IPS-18a (cell line): ENCODE data around the gene DLG2.

Experiments used
- H3K27ac ChIP-seq: one replicate; pipeline ENCODE4 v1.5.1; 2013; ENCODE audit warnings: low read length
- H3K27me3 ChIP-seq: one replicate; pipeline ENCODE4 v1.6.1; 2013; ENCODE audit warnings: mild to moderate bottlenecking, low read length; ENCODE audit not compliant: control insufficient read depth, insufficient read depth
- H3K36me3 ChIP-seq: one replicate; pipeline ENCODE4 v1.6.1; 2013; ENCODE audit warnings: low read depth, low read length; ENCODE audit not compliant: control insufficient read depth
- H3K4me1 ChIP-seq: one replicate; pipeline ENCODE4 v1.6.1; 2013; ENCODE audit warnings: low read depth, low read length; ENCODE audit not compliant: control insufficient read depth
- H3K4me3 ChIP-seq: one replicate; pipeline ENCODE4 v1.5.1; 2013; ENCODE audit warnings: low read length
- H3K9ac ChIP-seq: one replicate; pipeline ENCODE4 v1.6.1; 2013; ENCODE audit warnings: mild to moderate bottlenecking, low read length, moderate library complexity
- H3K9me3 ChIP-seq: one replicate; pipeline ENCODE4 v1.6.1; 2013; ENCODE audit warnings: low read depth, low read length; ENCODE audit not compliant: control insufficient read depth

The DLG2 gene

GRCh38 chr11:84819537-84819936, 807.6 kb downstream of the DLG2 start:
- Histone ChIP-seq H3K27me3 (no peaks in the 10 kb centered on the region), H3K27ac (no peak overlapping the region), H3K36me3 (no peaks in the 10 kb centered on the region), H3K9ac (no peak overlapping the region), H3K4me3 (no peak overlapping the region), H3K9me3 (no peaks in the 10 kb centered on the region), H3K4me1 (no peaks in the 10 kb centered on the region)

GRCh38 chr11:84819128-84819527, 808.0 kb downstream of the DLG2 start:
- Histone ChIP-seq H3K9me3 (no peaks in the 10 kb centered on the region), H3K9ac (no peak overlapping the region), H3K4me1 (no peaks in the 10 kb centered on the region), H3K27ac (no peak overlapping the region), H3K36me3 (no peaks in the 10 kb centered on the region), H3K27me3 (no peaks in the 10 kb centered on the region), H3K4me3 (no peak overlapping the region)

- no peaks in the 10 kb centered on the region for H3K4me1 ChIP-seq
- no peaks in the 10 kb centered on the region for H3K36me3 ChIP-seq
- no peaks in the 10 kb centered on the region for H3K27me3 ChIP-seq
- H3K9me3 ChIP-seq: no peaks in the 10 kb centered on the region
- no peak overlapping the region for H3K27ac ChIP-seq
- no peak overlapping the region for H3K9ac ChIP-seq
- H3K4me3 ChIP-seq: no peak overlapping the region
These were observed 809.1 kb downstream of the DLG2 start for GRCh38 chr11:84817998-84818397.

- H3K9ac ChIP-seq: no peak overlapping the region
- H3K4me3 ChIP-seq: no peak overlapping the region
- no peak overlapping the region for H3K27ac ChIP-seq
- H3K9me3 ChIP-seq: no peaks in the 10 kb centered on the region
- no peaks in the 10 kb centered on the region for H3K36me3 ChIP-seq
- peaks cover 14% of the 10 kb centered on the region for H3K4me1 ChIP-seq
- no peaks in the 10 kb centered on the region for H3K27me3 ChIP-seq
These were observed 814.6 kb downstream of the DLG2 start for GRCh38 chr11:84812471-84812969.

- Histone ChIP-seq H3K27ac (no peak overlapping the region), H3K36me3 (no peaks in the 10 kb centered on the region), H3K9ac (no peak overlapping the region), H3K9me3 (no peaks in the 10 kb centered on the region), H3K4me3 (no peak overlapping the region), H3K4me1 (peaks cover 14% of the 10 kb centered on the region), H3K27me3 (no peaks in the 10 kb centered on the region)
These were observed 820.8 kb downstream of the DLG2 start for GRCh38 chr11:84806354-84806753.

- H3K27ac ChIP-seq: no peak overlapping the region
- H3K9ac ChIP-seq: no peak overlapping the region
- H3K4me3 ChIP-seq: no peak overlapping the region
- no peaks in the 10 kb centered on the region for H3K9me3 ChIP-seq
- H3K27me3 ChIP-seq: no peaks in the 10 kb centered on the region
- no peaks in the 10 kb centered on the region for H3K36me3 ChIP-seq
- H3K4me1 ChIP-seq: no peaks in the 10 kb centered on the region
These were observed 823.1 kb downstream of the DLG2 start for GRCh38 chr11:84804041-84804440.

GRCh38 chr11:84800755-84801346, 826.3 kb downstream of the DLG2 start:
- H3K9me3 ChIP-seq: no peaks in the 10 kb centered on the region
- H3K4me1 ChIP-seq: no peaks in the 10 kb centered on the region
- H3K27ac ChIP-seq: no peak overlapping the region
- no peak overlapping the region for H3K4me3 ChIP-seq
- no peaks in the 10 kb centered on the region for H3K36me3 ChIP-seq
- no peaks in the 10 kb centered on the region for H3K27me3 ChIP-seq
- no peak overlapping the region for H3K9ac ChIP-seq

- H3K27me3 ChIP-seq: no peaks in the 10 kb centered on the region
- H3K4me1 ChIP-seq: no peaks in the 10 kb centered on the region
- no peak overlapping the region for H3K9ac ChIP-seq
These were observed 828.0 kb downstream of the DLG2 start for GRCh38 chr11:84799112-84799511.

GRCh38 chr11:84795698-84796097, 831.4 kb downstream of the DLG2 start:
- H3K4me3 ChIP-seq: no peak overlapping the region
- H3K36me3 ChIP-seq: no peaks in the 10 kb centered on the region
- no peaks in the 10 kb centered on the region for H3K9me3 ChIP-seq
- H3K27ac ChIP-seq: no peak overlapping the region
- no peaks in the 10 kb centered on the region for H3K4me1 ChIP-seq
- H3K9ac ChIP-seq: no peak overlapping the region
- no peaks in the 10 kb centered on the region for H3K27me3 ChIP-seq

More at GRCh38 chr11:84799112-84799511, 828.0 kb downstream of the DLG2 start:
- Histone ChIP-seq H3K27ac (no peak overlapping the region), H3K36me3 (no peaks in the 10 kb centered on the region), H3K9me3 (no peaks in the 10 kb centered on the region), H3K4me3 (no peak overlapping the region)

GRCh38 chr11:84794663-84795443, 832.3 kb downstream of the DLG2 start:
- H3K9ac ChIP-seq: no peak overlapping the region
- H3K27me3 ChIP-seq: no peaks in the 10 kb centered on the region
- H3K36me3 ChIP-seq: no peaks in the 10 kb centered on the region
- no peaks in the 10 kb centered on the region for H3K4me1 ChIP-seq
- H3K4me3 ChIP-seq: no peak overlapping the region
- H3K9me3 ChIP-seq: no peaks in the 10 kb centered on the region
- H3K27ac ChIP-seq: no peak overlapping the region

GRCh38 chr11:84793318-84793717, 833.8 kb downstream of the DLG2 start:
- no peaks in the 10 kb centered on the region for H3K27me3 ChIP-seq
- H3K9me3 ChIP-seq: no peaks in the 10 kb centered on the region

More at GRCh38 chr11:84793318-84793717, 833.8 kb downstream of the DLG2 start:
- no peaks in the 10 kb centered on the region for H3K4me1 ChIP-seq
- H3K4me3 ChIP-seq: no peak overlapping the region
- H3K9ac ChIP-seq: no peak overlapping the region
- H3K36me3 ChIP-seq: no peaks in the 10 kb centered on the region
- H3K27ac ChIP-seq: no peak overlapping the region
